Trophoblast cell (in vitro differentiated cells and primary cell): ENCODE data around the gene FRS2.

Source experiments
- DNase-seq, 2 donors: peaks; one replicate each; pipeline ENCODE4 v3.0.0-alpha.2; 2016
- H2AFZ ChIP-seq: 2 replicates; pipeline ENCODE4 v1.6.1; 2013; ENCODE audit warnings: low read length, moderate library complexity, mild to moderate bottlenecking; ENCODE audit not compliant: insufficient read depth, poor library complexity
- H2AK5ac ChIP-seq: 2 replicates; pipeline ENCODE4 v1.6.1; 2013; ENCODE audit warnings: mild to moderate bottlenecking, low read length
- H2BK120ac ChIP-seq: 2 replicates; pipeline ENCODE4 v1.6.1; 2013; ENCODE audit warnings: low read length, mild to moderate bottlenecking, moderate library complexity; ENCODE audit not compliant: insufficient read depth, poor library complexity
- H2BK12ac ChIP-seq: 2 replicates; pipeline ENCODE4 v1.6.1; 2013; ENCODE audit warnings: mild to moderate bottlenecking, low read length, moderate library complexity
- H2BK5ac ChIP-seq: 2 replicates; pipeline ENCODE4 v1.6.1; 2013; ENCODE audit warnings: low read length, low read depth, moderate library complexity, mild to moderate bottlenecking; ENCODE audit not compliant: poor library complexity
- H3K14ac ChIP-seq: 2 replicates; pipeline ENCODE4 v1.6.1; 2013; ENCODE audit warnings: mild to moderate bottlenecking, low read length
- H3K18ac ChIP-seq: 2 replicates; pipeline ENCODE4 v1.6.1; 2013; ENCODE audit warnings: mild to moderate bottlenecking, low read length
- H3K23ac ChIP-seq: 2 replicates; pipeline ENCODE4 v1.6.1; 2013; ENCODE audit warnings: low read length
- H3K27ac ChIP-seq: 2 replicates; pipeline ENCODE4 v1.5.1; 2013; ENCODE audit warnings: low read depth, mild to moderate bottlenecking, inconsistent platforms, low read length, moderate library complexity
- H3K27me3 ChIP-seq: 2 replicates; pipeline ENCODE4 v1.6.1; 2013; ENCODE audit warnings: inconsistent platforms, mild to moderate bottlenecking, low read length, moderate library complexity; ENCODE audit not compliant: insufficient read depth
- H3K36me3 ChIP-seq, 2 experiments: 1 replicate in 1 of 2; 2 replicates in 1 of 2; pipeline ENCODE4 v1.6.1; 2013; ENCODE audit warnings: low read length in 2 of 2, mild to moderate bottlenecking in 2 of 2, moderate library complexity in 1 of 2; ENCODE audit not compliant: insufficient read depth in 2 of 2, control insufficient read depth in 1 of 2
- H3K4ac ChIP-seq: 2 replicates; pipeline ENCODE4 v1.6.1; 2013; ENCODE audit warnings: low read depth, mild to moderate bottlenecking, low read length, moderate library complexity
- H3K4me1 ChIP-seq, 2 experiments: 1 replicate in 1 of 2; 2 replicates in 1 of 2; pipeline ENCODE4 v1.6.1; 2013; ENCODE audit warnings: low read length in 2 of 2, mild to moderate bottlenecking in 2 of 2, moderate library complexity in 1 of 2; ENCODE audit not compliant: insufficient read depth in 2 of 2, control insufficient read depth in 1 of 2
- H3K4me2 ChIP-seq: 2 replicates; pipeline ENCODE4 v1.6.1; 2013; ENCODE audit warnings: inconsistent platforms, mild to moderate bottlenecking, low read length, moderate library complexity
- H3K4me3 ChIP-seq: 2 replicates; pipeline ENCODE4 v1.5.1; 2013; ENCODE audit warnings: mild to moderate bottlenecking, low read depth, low read length, inconsistent platforms
- H3K79me1 ChIP-seq: one replicate; pipeline ENCODE4 v1.6.1; 2013; ENCODE audit warnings: low read length
- H3K79me2 ChIP-seq: 2 replicates; pipeline ENCODE4 v1.6.1; 2013; ENCODE audit warnings: low read length, mild to moderate bottlenecking; ENCODE audit not compliant: control insufficient read depth, insufficient read depth, poor library complexity
- H3K9ac ChIP-seq: 2 replicates; pipeline ENCODE4 v1.6.1; 2013; ENCODE audit warnings: mild to moderate bottlenecking, low read length
- H3K9me3 ChIP-seq: 2 replicates; pipeline ENCODE4 v1.6.1; 2013; ENCODE audit warnings: low read depth, mild to moderate bottlenecking, control low read depth, inconsistent platforms, low read length; ENCODE audit not compliant: insufficient read depth
- H4K12ac ChIP-seq: 2 replicates; pipeline ENCODE4 v1.6.1; 2013; ENCODE audit warnings: low read depth, mild to moderate bottlenecking, low read length, moderate library complexity
- H4K8ac ChIP-seq: 2 replicates; pipeline ENCODE4 v1.6.1; 2013; ENCODE audit warnings: low read depth, mild to moderate bottlenecking, low read length, moderate library complexity
- H4K91ac ChIP-seq: one replicate; pipeline ENCODE4 v1.6.1; 2013; ENCODE audit warnings: low read depth, mild to moderate bottlenecking, low read length, moderate library complexity
- WGBS: extraction: QIAGEN DNeasy Blood & Tissue Kit; methylation state at CpG from one replicate; pipeline ENCODE4 v1.1.7; 2013; ENCODE audit warnings: missing lambda C conversion rate; ENCODE audit not compliant: insufficient read length, insufficient coverage; ENCODE audit errors: extremely low coverage; 5-methylcytosine and 5-hydroxymethylcytosine counted together

Gene FRS2

GRCh38 chr12:69610729-69611128, 140.5 kb downstream of the FRS2 start, which contains the start of gene LRRC10:
Gene LRRC10 (minus strand): TSS chr12:69610907. CDS start chr12:69610838, 69 bp downstream.
- no peak within 1 kb of the TSS for H2AK5ac ChIP-seq
- H4K8ac ChIP-seq: no peak within 1 kb of the TSS
- H3K14ac ChIP-seq: no peak within 1 kb of the TSS
- H2BK5ac ChIP-seq: no peak within 1 kb of the TSS
- H3K79me2 ChIP-seq: no peaks in the 10 kb centered on the region
- no peak for DNase-seq
- no peak within 1 kb of the TSS for H3K23ac ChIP-seq
- no peak within 1 kb of the TSS for H4K91ac ChIP-seq
- no peaks in the 10 kb centered on the region for H3K36me3 ChIP-seq
- H2AFZ ChIP-seq: no peak within 1 kb of the TSS
- no peak within 1 kb of the TSS for H4K12ac ChIP-seq
- no peaks in the 10 kb centered on the region for H3K4me1 ChIP-seq
- H2BK120ac ChIP-seq: no peak within 1 kb of the TSS
- H3K27ac ChIP-seq: no peak within 1 kb of the TSS
- no peak within 1 kb of the TSS for H3K4ac ChIP-seq
- H3K9ac ChIP-seq: no peak within 1 kb of the TSS
- no peaks in the 10 kb centered on the region for H3K79me1 ChIP-seq
- no peaks in the 10 kb centered on the region for H3K27me3 ChIP-seq
- H3K9me3 ChIP-seq: no peaks in the 10 kb centered on the region
- H3K4me3 ChIP-seq: no peak within 1 kb of the TSS
- no peak within 1 kb of the TSS for H2BK12ac ChIP-seq
- no CpG with 5 or more reads among the region's 11 CpGs for WGBS
- H3K18ac ChIP-seq: no peak within 1 kb of the TSS
- no peak within 1 kb of the TSS for H3K4me2 ChIP-seq

- Histone ChIP-seq H3K18ac (no peak overlapping the region), H3K4me1 (no peaks in the 10 kb centered on the region), H3K9me3 (no peaks in the 10 kb centered on the region), H2BK120ac (no peak overlapping the region), H4K8ac (no peak overlapping the region), H3K79me1 (no peaks in the 10 kb centered on the region), H3K27me3 (no peaks in the 10 kb centered on the region), H2AFZ (no peak overlapping the region), H3K79me2 (no peaks in the 10 kb centered on the region), H3K23ac (no peak overlapping the region), H3K4me3 (no peak overlapping the region), H3K27ac (no peak overlapping the region), H4K91ac (no peak overlapping the region), H3K36me3 (no peaks in the 10 kb centered on the region), H2BK5ac (no peak overlapping the region), H3K14ac (no peak overlapping the region), H2AK5ac (no peak overlapping the region), H3K4me2 (no peak overlapping the region), H2BK12ac (no peak overlapping the region), H3K9ac (no peak overlapping the region), H3K4ac (no peak overlapping the region), H4K12ac (no peak overlapping the region)
- no peak for DNase-seq
Measured at GRCh38 chr12:69613351-69613750, 143.2 kb downstream of the FRS2 start.

GRCh38 chr12:69616025-69616424, 145.8 kb downstream of the FRS2 start:
- H4K91ac ChIP-seq: no peak overlapping the region
- no peak overlapping the region for H2AK5ac ChIP-seq
- no peaks in the 10 kb centered on the region for H3K9me3 ChIP-seq
- no peak for DNase-seq
- no peak overlapping the region for H3K18ac ChIP-seq
- H4K8ac ChIP-seq: no peak overlapping the region
- H3K4me2 ChIP-seq: no peak overlapping the region
- no peak overlapping the region for H2BK120ac ChIP-seq
- no peak overlapping the region for H3K27ac ChIP-seq
- H2BK5ac ChIP-seq: no peak overlapping the region
- H3K27me3 ChIP-seq: no peaks in the 10 kb centered on the region
- H3K36me3 ChIP-seq: no peaks in the 10 kb centered on the region
- no peak overlapping the region for H2BK12ac ChIP-seq
- no CpG with 5 or more reads among the region's 14 CpGs for WGBS
- no peaks in the 10 kb centered on the region for H3K79me2 ChIP-seq
- no peak overlapping the region for H3K9ac ChIP-seq
- H3K4me1 ChIP-seq: no peaks in the 10 kb centered on the region
- H3K23ac ChIP-seq: no peak overlapping the region
- H2AFZ ChIP-seq: no peak overlapping the region
- no peak overlapping the region for H3K4ac ChIP-seq
- no peak overlapping the region for H3K14ac ChIP-seq
- no peak overlapping the region for H3K4me3 ChIP-seq
- no peak overlapping the region for H4K12ac ChIP-seq
- no peaks in the 10 kb centered on the region for H3K79me1 ChIP-seq

GRCh38 chr12:69619050-69619449, 148.9 kb downstream of the FRS2 start:
- no peak overlapping the region for H4K12ac ChIP-seq
- H3K36me3 ChIP-seq: no peaks in the 10 kb centered on the region
- no peaks in the 10 kb centered on the region for H3K4me1 ChIP-seq
- H3K14ac ChIP-seq: no peak overlapping the region
- no peaks in the 10 kb centered on the region for H3K79me2 ChIP-seq
- H2BK5ac ChIP-seq: no peak overlapping the region
- H2BK120ac ChIP-seq: no peak overlapping the region
- no CpG with 5 or more reads among the region's 6 CpGs for WGBS
- no peak overlapping the region for H2BK12ac ChIP-seq
- H3K79me1 ChIP-seq: no peaks in the 10 kb centered on the region
- H3K23ac ChIP-seq: no peak overlapping the region
- no peak for DNase-seq
- no peak overlapping the region for H3K4me3 ChIP-seq
- H4K8ac ChIP-seq: no peak overlapping the region
- no peak overlapping the region for H2AK5ac ChIP-seq
- no peak overlapping the region for H3K9ac ChIP-seq
- no peak overlapping the region for H3K4me2 ChIP-seq
- no peak overlapping the region for H4K91ac ChIP-seq
- no peaks in the 10 kb centered on the region for H3K9me3 ChIP-seq
- no peak overlapping the region for H3K4ac ChIP-seq
- no peaks in the 10 kb centered on the region for H3K27me3 ChIP-seq
- no peak overlapping the region for H3K18ac ChIP-seq
- no peak overlapping the region for H2AFZ ChIP-seq
- H3K27ac ChIP-seq: no peak overlapping the region
